GM18498 (cell line): Measurements from ENCODE around the gene DCLK1.
"Not testable (repeated sequence)": the region's sequence is repeated elsewhere in the genome, so short reads cannot be mapped to it uniquely, and the experiment has no call there.

ENCODE experiments used
- ATAC-seq: cut with Tn5 transposase; IDR thresholded peaks from one replicate; pipeline ENCODE4 v1.9.1; 2021; ENCODE audit warnings: mild to moderate bottlenecking, moderate library complexity; ENCODE audit not compliant: unreplicated experiment

The DCLK1 gene

GRCh38 chr13:36132376-36132775 is 1.2 kb upstream of the DCLK1 start:
- no peak for ATAC-seq

GRCh38 chr13:36131931-36132297 is 732 bp upstream of the DCLK1 start:
- ATAC-seq: no peak

- no peak for ATAC-seq
Observed at GRCh38 chr13:36130552-36131221, 495 bp downstream of the DCLK1 start.

GRCh38 chr13:36130193-36130551 is 1.0 kb downstream of the DCLK1 start:
- no peak for ATAC-seq

GRCh38 chr13:36129539-36129938 is 1.6 kb downstream of the DCLK1 start:
- no peak for ATAC-seq

- no peak for ATAC-seq
Observed at GRCh38 chr13:36126491-36126890, 4.7 kb downstream of the DCLK1 start.

- no peak for ATAC-seq
Observed at GRCh38 chr13:36125841-36126240, 5.3 kb downstream of the DCLK1 start.

- ATAC-seq: no peak
Observed at GRCh38 chr13:36124236-36124822, 6.9 kb downstream of the DCLK1 start.

- no peak for ATAC-seq
Observed at GRCh38 chr13:36115306-36115705, 15.9 kb downstream of the DCLK1 start.

- no peak for ATAC-seq
Observed at GRCh38 chr13:36114233-36114632, 16.9 kb downstream of the DCLK1 start.

- ATAC-seq: no peak
Observed at GRCh38 chr13:36108954-36109353, 22.2 kb downstream of the DCLK1 start.

- ATAC-seq: no peak
Observed at GRCh38 chr13:36108342-36108741, 22.8 kb downstream of the DCLK1 start.

GRCh38 chr13:36107521-36107920 is 23.7 kb downstream of the DCLK1 start:
- no peak for ATAC-seq

GRCh38 chr13:36105726-36106125 is 25.5 kb downstream of the DCLK1 start:
- no peak for ATAC-seq

GRCh38 chr13:36102721-36103120 is 28.5 kb downstream of the DCLK1 start:
- ATAC-seq: no peak

- not testable (repeated sequence) for ATAC-seq
Observed at GRCh38 chr13:36101907-36102306, 29.3 kb downstream of the DCLK1 start.

- ATAC-seq: no peak
Observed at GRCh38 chr13:36101157-36101556, 30.0 kb downstream of the DCLK1 start.

- ATAC-seq: no peak
Observed at GRCh38 chr13:36098080-36098479, 33.1 kb downstream of the DCLK1 start.

GRCh38 chr13:36096461-36097416 is 34.4 kb downstream of the DCLK1 start:
- no peak for ATAC-seq

- no peak for ATAC-seq
Observed at GRCh38 chr13:36094478-36094877, 36.7 kb downstream of the DCLK1 start.

GRCh38 chr13:36090592-36090991 is 40.6 kb downstream of the DCLK1 start:
- no peak for ATAC-seq

- no peak for ATAC-seq
Observed at GRCh38 chr13:36089130-36089647, 42.0 kb downstream of the DCLK1 start.
